ENCODE measurements around the gene PLVAP.

PLVAP gene

DNA sequence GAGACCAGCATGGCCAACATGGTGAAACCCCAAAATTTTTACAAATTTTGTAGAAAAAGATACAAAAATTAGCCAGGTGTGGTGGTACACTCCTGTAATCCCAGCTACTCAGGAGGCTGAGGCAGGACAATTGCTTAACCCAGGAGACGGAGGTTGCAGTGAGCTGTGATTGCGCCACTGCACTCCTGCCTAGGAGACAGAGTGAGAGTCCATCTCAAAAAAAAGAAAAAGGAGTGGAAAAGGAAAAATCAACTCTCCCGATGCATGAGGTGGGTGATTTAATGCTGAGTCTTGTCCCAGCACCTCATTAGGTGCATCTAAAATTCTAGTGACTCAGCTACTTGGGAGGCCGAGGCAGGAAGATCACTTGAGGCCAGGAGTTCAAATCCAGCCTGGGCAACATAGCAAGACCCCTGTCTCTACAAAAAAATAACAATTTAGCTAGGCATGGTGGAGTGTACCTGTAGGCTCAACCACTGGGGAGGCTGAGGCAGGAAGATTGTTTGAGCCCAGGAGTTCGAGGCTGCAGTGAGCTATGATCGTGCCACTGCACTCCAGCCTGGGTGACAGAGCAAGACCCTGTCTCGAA lies 20.0 kb downstream of the PLVAP start:
- H3K9me2 ChIP-seq (replicated peaks; ENCODE audit: insufficient read depth, low read length): no peaks in the 10 kb centered on the region
- no peak for TF ChIP-seq EZH2phosphoT487 (conservative IDR thresholded peaks at IDR 0.05; ENCODE audit: low read length)
- TF ChIP-seq, protein P1, sequence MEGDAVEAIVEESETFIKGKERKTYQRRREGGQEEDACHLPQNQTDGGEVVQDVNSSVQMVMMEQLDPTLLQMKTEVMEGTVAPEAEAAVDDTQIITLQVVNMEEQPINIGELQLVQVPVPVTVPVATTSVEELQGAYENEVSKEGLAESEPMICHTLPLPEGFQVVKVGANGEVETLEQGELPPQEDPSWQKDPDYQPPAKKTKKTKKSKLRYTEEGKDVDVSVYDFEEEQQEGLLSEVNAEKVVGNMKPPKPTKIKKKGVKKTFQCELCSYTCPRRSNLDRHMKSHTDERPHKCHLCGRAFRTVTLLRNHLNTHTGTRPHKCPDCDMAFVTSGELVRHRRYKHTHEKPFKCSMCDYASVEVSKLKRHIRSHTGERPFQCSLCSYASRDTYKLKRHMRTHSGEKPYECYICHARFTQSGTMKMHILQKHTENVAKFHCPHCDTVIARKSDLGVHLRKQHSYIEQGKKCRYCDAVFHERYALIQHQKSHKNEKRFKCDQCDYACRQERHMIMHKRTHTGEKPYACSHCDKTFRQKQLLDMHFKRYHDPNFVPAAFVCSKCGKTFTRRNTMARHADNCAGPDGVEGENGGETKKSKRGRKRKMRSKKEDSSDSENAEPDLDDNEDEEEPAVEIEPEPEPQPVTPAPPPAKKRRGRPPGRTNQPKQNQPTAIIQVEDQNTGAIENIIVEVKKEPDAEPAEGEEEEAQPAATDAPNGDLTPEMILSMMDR (IDR thresholded peaks at IDR 0.05; ENCODE audit: insufficient read depth, low read length, poor library complexity, severe bottlenecking): no peak

DNA sequence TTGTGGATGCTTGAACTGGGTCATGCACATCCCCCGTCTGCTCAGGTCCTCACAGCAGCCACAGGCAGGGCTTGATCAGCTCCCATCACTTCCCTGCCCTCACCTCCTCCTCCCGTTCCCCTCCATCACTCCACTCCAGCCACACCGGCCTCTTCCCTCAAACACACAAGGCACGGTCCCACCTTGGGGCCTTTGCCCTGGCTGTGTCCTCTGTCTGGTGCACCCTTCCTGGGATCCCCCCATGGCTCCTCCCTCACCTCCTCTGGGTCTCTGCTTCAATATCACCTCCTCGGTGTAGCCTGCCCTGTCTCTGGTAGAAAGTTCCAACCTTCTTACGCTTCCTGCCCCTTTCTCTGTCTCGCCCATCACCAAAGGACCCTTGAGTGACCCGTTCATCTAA lies 23.8 kb downstream of the PLVAP start:
- H3K27me3 ChIP-seq (ENCODE audit: low read length): no peaks in the 10 kb centered on the region
- no peaks in the 10 kb centered on the region for H3K9me3 ChIP-seq (ENCODE audit: insufficient read depth, low read length)
- no peaks in the 10 kb centered on the region for H4K20me1 ChIP-seq (ENCODE audit: low read depth, low read length)
- H3K36me3 ChIP-seq (ENCODE audit: low read length): no peaks in the 10 kb centered on the region
- no peak overlapping the region for H3K4me2 ChIP-seq (ENCODE audit: low read depth, low read length, poor library complexity, severe bottlenecking)
- no peak overlapping the region for H3K9ac ChIP-seq (ENCODE audit: low read length)
- no peak overlapping the region for H3K4me3 ChIP-seq (ENCODE audit: insufficient read depth, low read length, poor library complexity, severe bottlenecking)
- H3K9me2 ChIP-seq (replicated peaks; ENCODE audit: insufficient read depth, low read length): no peaks in the 10 kb centered on the region
- no peaks in the 10 kb centered on the region for H3K79me2 ChIP-seq (ENCODE audit: insufficient read depth, low read length)
- H3F3A ChIP-seq (ENCODE audit: insufficient read depth): no peaks in the 10 kb centered on the region
- no peak overlapping the region for H3K27ac ChIP-seq (ENCODE audit: low read depth, low read length)
- TF ChIP-seq EZH2phosphoT487 (conservative IDR thresholded peaks at IDR 0.05; ENCODE audit: low read length): no peak
- TF ChIP-seq, protein P1 (IDR thresholded peaks at IDR 0.05; ENCODE audit: insufficient read depth, low read length, poor library complexity, severe bottlenecking): no peak
- H2AFZ ChIP-seq (ENCODE audit: low read depth, low read length, severe bottlenecking): no peak overlapping the region

More for the DNA sequence above, 20.0 kb downstream of the PLVAP start:
- H3K9me3 ChIP-seq (ENCODE audit: insufficient read depth, low read length): no peaks in the 10 kb centered on the region
- no peaks in the 10 kb centered on the region for H3K36me3 ChIP-seq (ENCODE audit: low read length)
- no peak overlapping the region for H3K27ac ChIP-seq (ENCODE audit: low read depth, low read length)
- no peak overlapping the region for H2AFZ ChIP-seq (ENCODE audit: low read depth, low read length, severe bottlenecking)
- no peak overlapping the region for H3K4me3 ChIP-seq (ENCODE audit: insufficient read depth, low read length, poor library complexity, severe bottlenecking)
- no peak overlapping the region for H3K9ac ChIP-seq (ENCODE audit: low read length)
- no peaks in the 10 kb centered on the region for H3K79me2 ChIP-seq (ENCODE audit: insufficient read depth, low read length)
- no peaks in the 10 kb centered on the region for H4K20me1 ChIP-seq (ENCODE audit: low read depth, low read length)
- H3F3A ChIP-seq (ENCODE audit: insufficient read depth): no peaks in the 10 kb centered on the region
- no peaks in the 10 kb centered on the region for H3K27me3 ChIP-seq (ENCODE audit: low read length)
- H3K4me2 ChIP-seq (ENCODE audit: low read depth, low read length, poor library complexity, severe bottlenecking): no peak overlapping the region

DNA sequence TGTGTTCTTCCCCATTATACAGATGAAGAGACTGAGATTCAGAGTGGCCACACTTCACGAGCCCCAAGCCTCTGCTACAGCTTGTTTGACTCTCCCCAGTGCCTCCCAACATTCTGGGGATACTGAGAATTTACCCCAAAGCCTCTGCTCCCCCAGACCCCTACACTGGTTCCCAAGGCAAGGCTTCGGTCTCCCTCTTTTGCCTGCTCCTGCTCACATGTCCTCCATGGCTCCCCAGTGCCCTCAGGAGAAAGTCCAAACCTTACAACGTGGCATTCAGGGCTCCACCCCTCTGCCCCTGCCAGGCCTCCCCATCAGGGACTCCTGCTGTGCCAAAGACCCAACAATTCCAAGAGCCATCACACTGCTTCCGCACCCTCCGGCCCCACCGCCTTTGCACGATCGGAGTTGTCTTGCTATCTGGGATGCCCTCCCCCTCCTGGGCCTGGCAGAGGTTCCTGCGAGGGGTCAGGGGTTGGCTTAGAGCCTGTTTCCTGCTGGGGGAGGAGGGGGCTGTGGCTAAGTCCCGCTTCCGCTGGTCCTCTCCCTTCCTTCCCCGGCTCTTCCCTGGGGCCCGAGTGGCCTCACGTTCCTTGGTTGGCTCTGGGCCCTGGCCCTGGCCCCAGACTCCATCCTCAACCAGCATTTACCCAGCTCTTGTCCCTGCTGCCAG lies 24.4 kb downstream of the PLVAP start:
- H4K20me1 ChIP-seq (ENCODE audit: low read depth, low read length): no peaks in the 10 kb centered on the region
- H3K27me3 ChIP-seq (ENCODE audit: low read length): no peaks in the 10 kb centered on the region
- H3K9me3 ChIP-seq (ENCODE audit: insufficient read depth, low read length): no peaks in the 10 kb centered on the region
- no peaks in the 10 kb centered on the region for H3K79me2 ChIP-seq (ENCODE audit: insufficient read depth, low read length)
- H3K4me3 ChIP-seq (ENCODE audit: insufficient read depth, low read length, poor library complexity, severe bottlenecking): no peak overlapping the region
- H2AFZ ChIP-seq (ENCODE audit: low read depth, low read length, severe bottlenecking): no peak overlapping the region
- no peaks in the 10 kb centered on the region for H3F3A ChIP-seq (ENCODE audit: insufficient read depth)
- no peaks in the 10 kb centered on the region for H3K9me2 ChIP-seq (replicated peaks; ENCODE audit: insufficient read depth, low read length)
- no peaks in the 10 kb centered on the region for H3K36me3 ChIP-seq (ENCODE audit: low read length)
- H3K9ac ChIP-seq (ENCODE audit: low read length): no peak overlapping the region
- TF ChIP-seq, protein P1 (IDR thresholded peaks at IDR 0.05; ENCODE audit: insufficient read depth, low read length, poor library complexity, severe bottlenecking): no peak
- no peak for TF ChIP-seq EZH2phosphoT487 (conservative IDR thresholded peaks at IDR 0.05; ENCODE audit: low read length)
- H3K27ac ChIP-seq (ENCODE audit: low read depth, low read length): no peak overlapping the region
- H3K4me2 ChIP-seq (ENCODE audit: low read depth, low read length, poor library complexity, severe bottlenecking): no peak overlapping the region
